ENCODE data around the gene GNL2. TPM values are rescaled to one million over a fixed set of nuclear protein-coding genes. Genes with fewer than 3 reads are reported as not detected.

Gene GNL2
- total RNA-seq, 2 experiments from 2014 or later = 55.4 to 73.6 TPM

Other genes with a start within 250 kb of the GNL2 start
- 10 to 100 TPM; 20.9 to 35.4 TPM for gene ZC3H12A, start 121.4 kb downstream of the GNL2 start, total RNA-seq
- 10 to 100 TPM; 63.2 to 80.7 TPM for gene MEAF6, start 81.2 kb downstream of the GNL2 start, total RNA-seq
- 10 to 100 TPM; 28.4 to 29.4 TPM for gene SNIP1, start 41.6 kb downstream of the GNL2 start, total RNA-seq
- gene DNALI1, start 39.0 kb downstream of the GNL2 start, total RNA-seq = under 1 TPM; 0.26 to 0.30 TPM
- not detected for gene RSPO1, start 39.0 kb upstream of the GNL2 start, total RNA-seq
- 10 to 100 TPM; 77.2 to 97.3 TPM for gene CDCA8, start 96.6 kb upstream of the GNL2 start, total RNA-seq
- not detected for gene EPHA10, start 169.2 kb upstream of the GNL2 start, total RNA-seq
- 1 to 10 TPM; 2.6 to 4.5 TPM for gene MANEAL, start 197.9 kb upstream of the GNL2 start, total RNA-seq
- 10 to 100 TPM; 19.8 to 21.9 TPM for gene C1orf122, start 211.9 kb upstream of the GNL2 start, total RNA-seq
- 10 to 100 TPM; 16.4 to 28.6 TPM for gene YRDC, start 212.3 kb upstream of the GNL2 start, total RNA-seq